SK-N-SH treated with all-trans-retinoic acid at 6 μM for 48 hours (cell line): ENCODE results near the gene BABAM1.

ENCODE experiments used
- ATAC-seq: fragments of 200-7000 bp; cut with Tn5 transposase; 3 replicates; pipeline ENCODE4 v1.9.1; 2020; ENCODE audit warnings: mild to moderate bottlenecking, moderate library complexity
- ARNTL ChIP-seq: fragments of 450-650 bp; formaldehyde crosslinking; IDR thresholded peaks from 2 replicates; pipeline ENCODE4 v1.5.0; 2020; ENCODE audit warnings: low read depth, mild to moderate bottlenecking, moderate library complexity, borderline replicate concordance
- BACH2 ChIP-seq: fragments of 250-450 bp; sonication (Bioruptor Pico); IDR thresholded peaks from 2 replicates; pipeline ENCODE4 v1.9.0; 2021; ENCODE audit warnings: mild to moderate bottlenecking, borderline replicate concordance
- CSDC2 ChIP-seq: fragments of 250-450 bp; sonication (Bioruptor Pico); IDR thresholded peaks from 2 replicates; pipeline ENCODE4 v1.5.0; 2020; ENCODE audit warnings: mild to moderate bottlenecking, moderate library complexity
- ESRRG ChIP-seq: fragments of 250-450 bp; sonication (Bioruptor Pico); IDR thresholded peaks from 2 replicates; pipeline ENCODE4 v1.6.1; 2021; ENCODE audit warnings: mild to moderate bottlenecking
- GLIS3 ChIP-seq: fragments of 250-450 bp; sonication (Bioruptor Pico); IDR thresholded peaks from 2 replicates; pipeline ENCODE4 v1.5.0; 2020; ENCODE audit warnings: mild to moderate bottlenecking, moderate library complexity
- ISL1 ChIP-seq: fragments of 250-450 bp; sonication (Bioruptor Pico); IDR thresholded peaks from 2 replicates; pipeline ENCODE4 v2.1.2; 2022; ENCODE audit warnings: mild to moderate bottlenecking, moderate library complexity
- OSR1 ChIP-seq: fragments of 250-450 bp; sonication (Bioruptor Pico); IDR thresholded peaks from 2 replicates; pipeline ENCODE4 v1.8.0; 2022; ENCODE audit warnings: moderate library complexity, mild to moderate bottlenecking, inconsistent platforms
- PPARA ChIP-seq: fragments of 250-450 bp; sonication (Bioruptor Pico); IDR thresholded peaks from 2 replicates; pipeline ENCODE4 v1.5.0; 2020; ENCODE audit warnings: mild to moderate bottlenecking, borderline replicate concordance
- RARB ChIP-seq: fragments of 250-450 bp; sonication (Bioruptor Pico); IDR thresholded peaks from 2 replicates; pipeline ENCODE4 v1.8.0; 2021; ENCODE audit warnings: mild to moderate bottlenecking, moderate library complexity
- SNAI2 ChIP-seq: fragments of 250-450 bp; sonication (Bioruptor Pico); IDR thresholded peaks from 2 replicates; pipeline ENCODE4 v1.5.0; 2020; ENCODE audit warnings: mild to moderate bottlenecking, moderate library complexity
- TCF4 ChIP-seq: fragments of 250-450 bp; sonication (Bioruptor Pico); IDR thresholded peaks from 2 replicates; pipeline ENCODE4 v1.8.0; 2021; ENCODE audit warnings: mild to moderate bottlenecking, moderate library complexity, borderline replicate concordance
- TOX ChIP-seq: fragments of 250-450 bp; sonication (Bioruptor Pico); IDR thresholded peaks from 2 replicates; pipeline ENCODE4 v1.8.0; 2021; ENCODE audit warnings: mild to moderate bottlenecking, moderate library complexity, borderline replicate concordance
- ZC3H10 ChIP-seq: fragments of 250-450 bp; sonication (Bioruptor Pico); IDR thresholded peaks from 2 replicates; pipeline ENCODE4 v1.5.1; 2021; ENCODE audit warnings: mild to moderate bottlenecking, moderate library complexity
- ZFP3 ChIP-seq: fragments of 250-450 bp; sonication (Bioruptor Pico); IDR thresholded peaks from 2 replicates; pipeline ENCODE4 v1.5.0; 2020; ENCODE audit warnings: mild to moderate bottlenecking, moderate library complexity
- ZFP30 ChIP-seq: fragments of 450-650 bp; formaldehyde crosslinking; IDR thresholded peaks from 2 replicates; pipeline ENCODE4 v1.5.0; 2022; ENCODE audit warnings: mild to moderate bottlenecking, moderate library complexity
- ZNF70 ChIP-seq: fragments of 450-650 bp; formaldehyde crosslinking; IDR thresholded peaks from 2 replicates; pipeline ENCODE4 v1.5.0; 2020; ENCODE audit warnings: mild to moderate bottlenecking, moderate library complexity
- ZNF8 ChIP-seq: fragments of 450-650 bp; formaldehyde crosslinking; IDR thresholded peaks from 2 replicates; pipeline ENCODE4 v1.5.0; 2020; ENCODE audit warnings: mild to moderate bottlenecking, moderate library complexity
- TF ChIP-seq, protein P1 (sequence below): fragments of 250-450 bp; sonication (Bioruptor Pico); IDR thresholded peaks from 2 replicates; pipeline ENCODE4 v1.8.0; 2020; ENCODE audit warnings: mild to moderate bottlenecking, moderate library complexity, borderline replicate concordance
- TF ChIP-seq, protein P2 (sequence below): fragments of 250-450 bp; sonication (Bioruptor Pico); IDR thresholded peaks from 2 replicates; pipeline ENCODE4 v1.5.0; 2020; ENCODE audit warnings: mild to moderate bottlenecking, moderate library complexity
- TF ChIP-seq, protein P3 (sequence below): fragments of 250-450 bp; sonication (Bioruptor Pico); IDR thresholded peaks from 2 replicates; pipeline ENCODE4 v1.5.1; 2021; ENCODE audit warnings: mild to moderate bottlenecking, moderate library complexity
- TF ChIP-seq, protein P4 (sequence below): fragments of 250-450 bp; sonication (Bioruptor Pico); IDR thresholded peaks from 2 replicates; pipeline ENCODE4 v1.5.1; 2020; ENCODE audit warnings: low read depth, mild to moderate bottlenecking, moderate library complexity
- TF ChIP-seq, protein P5 (sequence below): fragments of 250-450 bp; sonication (Bioruptor Pico); IDR thresholded peaks from 2 replicates; pipeline ENCODE4 v1.8.0; 2021; ENCODE audit warnings: low read depth, mild to moderate bottlenecking, moderate library complexity, borderline replicate concordance

Gene BABAM1

DNA sequence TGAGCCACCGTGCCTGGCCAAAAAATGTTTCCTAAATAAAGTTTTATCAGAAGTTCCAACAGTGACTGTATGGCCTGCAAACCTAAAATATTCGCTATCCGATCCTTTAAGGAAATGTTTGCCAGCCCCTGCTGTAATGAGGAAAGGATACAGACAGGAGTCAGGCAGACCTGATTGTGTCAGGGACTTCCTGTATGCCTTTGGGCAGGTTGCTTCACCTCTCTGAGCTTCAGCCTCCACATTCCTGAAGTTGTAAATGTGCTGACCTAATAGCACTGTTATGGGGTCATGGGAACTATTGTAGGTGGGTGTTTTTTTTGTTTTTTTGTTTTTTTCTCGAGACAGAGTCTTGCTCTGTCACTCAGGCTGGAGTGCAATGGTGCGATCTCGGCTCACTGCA lies 29.7 kb downstream of the BABAM1 start:
- TF ChIP-seq ZNF8 (CRISPR knock-in tag) (no peak), ZFP3 (CRISPR knock-in tag) (no peak), CSDC2 (CRISPR knock-in tag) (no peak), ZNF70 (CRISPR knock-in tag) (no peak), ESRRG (CRISPR knock-in tag) (no peak), ZFP30 (no peak), RARB (CRISPR knock-in tag) (no peak), BACH2 (CRISPR knock-in tag) (no peak), OSR1 (CRISPR knock-in tag) (no peak), PPARA (CRISPR knock-in tag) (no peak)
- no peak for ATAC-seq

DNA sequence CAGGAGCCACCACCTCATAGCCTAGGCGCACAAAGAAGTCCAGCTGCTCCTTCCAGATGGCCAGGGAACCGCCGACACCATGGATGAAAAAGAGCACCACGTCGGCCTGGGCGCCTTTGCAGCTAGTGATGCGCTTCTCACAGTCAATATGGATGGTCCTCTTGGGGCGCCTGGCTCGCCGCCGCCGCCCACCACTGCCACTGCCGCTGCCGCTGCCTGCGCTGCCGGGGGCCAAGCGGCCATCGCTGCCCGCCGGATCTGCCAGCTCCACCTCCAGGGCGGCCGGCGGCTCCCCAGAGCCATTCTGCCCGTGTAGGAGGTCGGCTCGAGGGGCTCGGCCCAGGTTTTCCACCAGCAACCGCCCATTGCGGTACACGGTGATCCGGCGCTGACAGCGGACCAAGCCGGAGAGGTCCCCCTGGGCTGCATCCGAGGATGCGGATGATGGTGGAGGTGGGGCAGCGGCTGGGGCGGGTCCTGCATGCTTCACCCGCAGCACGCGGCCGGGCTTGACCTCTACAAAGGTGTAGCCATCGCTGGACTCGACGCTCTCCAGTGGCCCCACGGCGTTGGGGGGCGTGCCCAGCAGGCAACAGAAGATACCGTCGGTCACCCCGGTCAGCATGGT lies 33.9 kb downstream of the BABAM1 start:
- ATAC-seq, result no peak
- TF ChIP-seq, protein P1, sequence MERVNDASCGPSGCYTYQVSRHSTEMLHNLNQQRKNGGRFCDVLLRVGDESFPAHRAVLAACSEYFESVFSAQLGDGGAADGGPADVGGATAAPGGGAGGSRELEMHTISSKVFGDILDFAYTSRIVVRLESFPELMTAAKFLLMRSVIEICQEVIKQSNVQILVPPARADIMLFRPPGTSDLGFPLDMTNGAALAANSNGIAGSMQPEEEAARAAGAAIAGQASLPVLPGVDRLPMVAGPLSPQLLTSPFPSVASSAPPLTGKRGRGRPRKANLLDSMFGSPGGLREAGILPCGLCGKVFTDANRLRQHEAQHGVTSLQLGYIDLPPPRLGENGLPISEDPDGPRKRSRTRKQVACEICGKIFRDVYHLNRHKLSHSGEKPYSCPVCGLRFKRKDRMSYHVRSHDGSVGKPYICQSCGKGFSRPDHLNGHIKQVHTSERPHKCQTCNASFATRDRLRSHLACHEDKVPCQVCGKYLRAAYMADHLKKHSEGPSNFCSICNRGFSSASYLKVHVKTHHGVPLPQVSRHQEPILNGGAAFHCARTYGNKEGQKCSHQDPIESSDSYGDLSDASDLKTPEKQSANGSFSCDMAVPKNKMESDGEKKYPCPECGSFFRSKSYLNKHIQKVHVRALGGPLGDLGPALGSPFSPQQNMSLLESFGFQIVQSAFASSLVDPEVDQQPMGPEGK (CRISPR knock-in tag), result no peak
- TF ChIP-seq ZNF8 (CRISPR knock-in tag) (no peak), PPARA (CRISPR knock-in tag) (no peak), ZNF70 (CRISPR knock-in tag) (no peak), GLIS3 (no peak), TCF4 (no peak), OSR1 (CRISPR knock-in tag) (no peak), ZFP3 (CRISPR knock-in tag) (no peak), RARB (CRISPR knock-in tag) (no peak), SNAI2 (CRISPR knock-in tag) (no peak), ZFP30 (no peak), TOX (no peak), BACH2 (CRISPR knock-in tag) (no peak), ESRRG (CRISPR knock-in tag) (no peak)
- TF ChIP-seq, protein P2, sequence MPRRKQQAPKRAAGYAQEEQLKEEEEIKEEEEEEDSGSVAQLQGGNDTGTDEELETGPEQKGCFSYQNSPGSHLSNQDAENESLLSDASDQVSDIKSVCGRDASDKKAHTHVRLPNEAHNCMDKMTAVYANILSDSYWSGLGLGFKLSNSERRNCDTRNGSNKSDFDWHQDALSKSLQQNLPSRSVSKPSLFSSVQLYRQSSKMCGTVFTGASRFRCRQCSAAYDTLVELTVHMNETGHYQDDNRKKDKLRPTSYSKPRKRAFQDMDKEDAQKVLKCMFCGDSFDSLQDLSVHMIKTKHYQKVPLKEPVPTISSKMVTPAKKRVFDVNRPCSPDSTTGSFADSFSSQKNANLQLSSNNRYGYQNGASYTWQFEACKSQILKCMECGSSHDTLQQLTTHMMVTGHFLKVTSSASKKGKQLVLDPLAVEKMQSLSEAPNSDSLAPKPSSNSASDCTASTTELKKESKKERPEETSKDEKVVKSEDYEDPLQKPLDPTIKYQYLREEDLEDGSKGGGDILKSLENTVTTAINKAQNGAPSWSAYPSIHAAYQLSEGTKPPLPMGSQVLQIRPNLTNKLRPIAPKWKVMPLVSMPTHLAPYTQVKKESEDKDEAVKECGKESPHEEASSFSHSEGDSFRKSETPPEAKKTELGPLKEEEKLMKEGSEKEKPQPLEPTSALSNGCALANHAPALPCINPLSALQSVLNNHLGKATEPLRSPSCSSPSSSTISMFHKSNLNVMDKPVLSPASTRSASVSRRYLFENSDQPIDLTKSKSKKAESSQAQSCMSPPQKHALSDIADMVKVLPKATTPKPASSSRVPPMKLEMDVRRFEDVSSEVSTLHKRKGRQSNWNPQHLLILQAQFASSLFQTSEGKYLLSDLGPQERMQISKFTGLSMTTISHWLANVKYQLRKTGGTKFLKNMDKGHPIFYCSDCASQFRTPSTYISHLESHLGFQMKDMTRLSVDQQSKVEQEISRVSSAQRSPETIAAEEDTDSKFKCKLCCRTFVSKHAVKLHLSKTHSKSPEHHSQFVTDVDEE (CRISPR knock-in tag), result no peak
- TF ChIP-seq, protein P3, sequence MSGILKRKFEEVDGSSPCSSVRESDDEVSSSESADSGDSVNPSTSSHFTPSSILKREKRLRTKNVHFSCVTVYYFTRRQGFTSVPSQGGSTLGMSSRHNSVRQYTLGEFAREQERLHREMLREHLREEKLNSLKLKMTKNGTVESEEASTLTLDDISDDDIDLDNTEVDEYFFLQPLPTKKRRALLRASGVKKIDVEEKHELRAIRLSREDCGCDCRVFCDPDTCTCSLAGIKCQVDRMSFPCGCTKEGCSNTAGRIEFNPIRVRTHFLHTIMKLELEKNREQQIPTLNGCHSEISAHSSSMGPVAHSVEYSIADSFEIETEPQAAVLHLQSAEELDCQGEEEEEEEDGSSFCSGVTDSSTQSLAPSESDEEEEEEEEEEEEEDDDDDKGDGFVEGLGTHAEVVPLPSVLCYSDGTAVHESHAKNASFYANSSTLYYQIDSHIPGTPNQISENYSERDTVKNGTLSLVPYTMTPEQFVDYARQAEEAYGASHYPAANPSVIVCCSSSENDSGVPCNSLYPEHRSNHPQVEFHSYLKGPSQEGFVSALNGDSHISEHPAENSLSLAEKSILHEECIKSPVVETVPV (CRISPR knock-in tag), result no peak
- TF ChIP-seq, protein P4, sequence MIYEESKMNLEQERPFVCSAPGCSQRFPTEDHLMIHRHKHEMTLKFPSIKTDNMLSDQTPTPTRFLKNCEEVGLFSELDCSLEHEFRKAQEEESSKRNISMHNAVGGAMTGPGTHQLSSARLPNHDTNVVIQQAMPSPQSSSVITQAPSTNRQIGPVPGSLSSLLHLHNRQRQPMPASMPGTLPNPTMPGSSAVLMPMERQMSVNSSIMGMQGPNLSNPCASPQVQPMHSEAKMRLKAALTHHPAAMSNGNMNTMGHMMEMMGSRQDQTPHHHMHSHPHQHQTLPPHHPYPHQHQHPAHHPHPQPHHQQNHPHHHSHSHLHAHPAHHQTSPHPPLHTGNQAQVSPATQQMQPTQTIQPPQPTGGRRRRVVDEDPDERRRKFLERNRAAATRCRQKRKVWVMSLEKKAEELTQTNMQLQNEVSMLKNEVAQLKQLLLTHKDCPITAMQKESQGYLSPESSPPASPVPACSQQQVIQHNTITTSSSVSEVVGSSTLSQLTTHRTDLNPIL (CRISPR knock-in tag), result no peak

DNA sequence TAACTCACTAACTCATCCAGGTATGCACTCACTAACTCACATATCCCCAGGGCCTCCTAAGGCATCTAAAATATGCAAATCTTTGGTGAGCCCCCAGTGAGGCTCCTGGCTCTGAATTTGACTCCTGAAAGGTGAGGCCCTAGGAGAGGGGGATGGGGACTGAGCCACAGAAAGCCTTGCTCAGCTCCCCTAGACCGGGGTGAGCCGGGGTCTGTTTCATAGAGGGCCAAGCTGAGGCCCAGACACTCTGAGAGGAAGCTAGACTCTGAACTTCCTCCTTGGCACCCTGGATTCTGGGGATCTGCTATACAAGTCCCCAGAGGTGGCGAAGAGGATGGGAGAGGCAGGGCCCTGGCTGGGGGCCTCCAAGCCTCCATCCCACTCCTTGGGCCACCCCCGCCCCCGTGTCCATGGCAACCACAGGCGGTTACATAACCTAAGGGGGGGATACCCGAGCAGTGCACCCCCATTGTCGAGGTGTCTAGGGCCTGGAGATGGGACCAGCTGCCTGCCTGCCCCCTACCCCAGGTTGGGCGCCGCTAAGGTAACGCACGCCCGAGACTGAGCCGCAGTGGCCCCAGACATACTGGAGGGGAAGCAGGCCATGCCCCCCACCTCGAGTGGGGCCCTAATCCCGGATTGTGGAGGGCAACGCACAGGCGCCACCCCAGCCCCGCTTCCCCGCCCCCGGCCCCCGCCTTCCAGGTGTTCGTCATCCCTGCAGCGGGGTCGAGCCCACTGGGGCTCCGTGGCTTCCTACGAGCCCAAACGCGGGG lies 35.3 kb downstream of the BABAM1 start:
- ATAC-seq, result no peak
- no peak for TF ChIP-seq ZC3H10 (CRISPR knock-in tag)
- no peak for TF ChIP-seq CSDC2 (CRISPR knock-in tag)
- no peak for TF ChIP-seq ARNTL (CRISPR knock-in tag)
- no peak for TF ChIP-seq ZFP30
- TF ChIP-seq, protein P2 (CRISPR knock-in tag), result no peak
- TF ChIP-seq, protein P5, sequence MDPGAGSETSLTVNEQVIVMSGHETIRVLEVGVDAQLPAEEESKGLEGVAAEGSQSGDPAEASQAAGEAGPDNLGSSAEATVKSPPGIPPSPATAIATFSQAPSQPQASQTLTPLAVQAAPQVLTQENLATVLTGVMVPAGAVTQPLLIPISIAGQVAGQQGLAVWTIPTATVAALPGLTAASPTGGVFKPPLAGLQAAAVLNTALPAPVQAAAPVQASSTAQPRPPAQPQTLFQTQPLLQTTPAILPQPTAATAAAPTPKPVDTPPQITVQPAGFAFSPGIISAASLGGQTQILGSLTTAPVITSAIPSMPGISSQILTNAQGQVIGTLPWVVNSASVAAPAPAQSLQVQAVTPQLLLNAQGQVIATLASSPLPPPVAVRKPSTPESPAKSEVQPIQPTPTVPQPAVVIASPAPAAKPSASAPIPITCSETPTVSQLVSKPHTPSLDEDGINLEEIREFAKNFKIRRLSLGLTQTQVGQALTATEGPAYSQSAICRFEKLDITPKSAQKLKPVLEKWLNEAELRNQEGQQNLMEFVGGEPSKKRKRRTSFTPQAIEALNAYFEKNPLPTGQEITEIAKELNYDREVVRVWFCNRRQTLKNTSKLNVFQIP (CRISPR knock-in tag), result no peak
- TF ChIP-seq, protein P1 (CRISPR knock-in tag), result no peak
- TF ChIP-seq RARB (CRISPR knock-in tag), result no peak
- no peak for TF ChIP-seq TOX
- no peak for TF ChIP-seq BACH2 (CRISPR knock-in tag)
- TF ChIP-seq ISL1, result no peak
- no peak for TF ChIP-seq ZNF70 (CRISPR knock-in tag)
